Activated T-cell treated with anti-CD3 and anti-CD28 coated beads for 24 hours (primary cell): Measurements from ENCODE around the gene COQ9.
A peak's percentile ranks its signal among the peaks of the same experiment; 100 is the strongest.
"Not testable (repeated sequence)": the region's sequence is repeated elsewhere in the genome, so short reads cannot be mapped to it uniquely, and the experiment has no call there.

ENCODE experiments used
- DNase-seq: peaks from one replicate; pipeline ENCODE4 v3.0.0-alpha.2; 2020; ENCODE audit warnings: low read depth

COQ9 gene

GRCh38 chr16:57485916-57486857, 38.9 kb downstream of the COQ9 start, which contains the start of gene DOK4:
DOK4 (minus strand) TSS chr16:57486493; CDS start chr16:57479507, 6,986 bp downstream.
- DNase-seq: peak; percentile 76

GRCh38 chr16:57486858-57487834, 39.9 kb downstream of the COQ9 start:
- no peak for DNase-seq

GRCh38 chr16:57489229-57489628, 42.0 kb downstream of the COQ9 start:
- no peak for DNase-seq

GRCh38 chr16:57493767-57494166, 46.5 kb downstream of the COQ9 start:
- no peak for DNase-seq

- no peak for DNase-seq
Measured at GRCh38 chr16:57497121-57497520, 49.8 kb downstream of the COQ9 start.

- no peak for DNase-seq
Measured at GRCh38 chr16:57498031-57498430, 50.8 kb downstream of the COQ9 start.

- not testable (repeated sequence) for DNase-seq
Measured at GRCh38 chr16:57499941-57500340, 52.7 kb downstream of the COQ9 start.

- no peak for DNase-seq
Measured at GRCh38 chr16:57500578-57501111, 53.4 kb downstream of the COQ9 start.

GRCh38 chr16:57501492-57501891, 54.2 kb downstream of the COQ9 start:
- DNase-seq: no peak

- DNase-seq: no peak
Measured at GRCh38 chr16:57502048-57502775, 54.9 kb downstream of the COQ9 start.

GRCh38 chr16:57503366-57503765, 56.1 kb downstream of the COQ9 start:
- DNase-seq: no peak

GRCh38 chr16:57504001-57504400, 56.7 kb downstream of the COQ9 start:
- no peak for DNase-seq

GRCh38 chr16:57504491-57504890, 57.2 kb downstream of the COQ9 start:
- no peak for DNase-seq

- no peak for DNase-seq
Measured at GRCh38 chr16:57505169-57505568, 57.9 kb downstream of the COQ9 start.

GRCh38 chr16:57507136-57508034, 60.1 kb downstream of the COQ9 start:
- DNase-seq: no peak

- no peak for DNase-seq
Measured at GRCh38 chr16:57508035-57508425, 60.8 kb downstream of the COQ9 start.

- no peak for DNase-seq
Measured at GRCh38 chr16:57509231-57509923, 62.1 kb downstream of the COQ9 start.

- DNase-seq: no peak
Measured at GRCh38 chr16:57510016-57510871, 63.0 kb downstream of the COQ9 start.
